NCI-H2081 treated with DMSO at 0.1 percent for 48 hours (cell line): ENCODE results near the gene SPATA2L.
"Not testable (repeated sequence)": the region's sequence is repeated elsewhere in the genome, so short reads cannot be mapped to it uniquely, and the experiment has no call there.

Source experiments
- DNase-seq: peaks from one replicate; lab custom pipeline; 2025; lab: John Stamatoyannopoulos, UW

Gene SPATA2L

DNA sequence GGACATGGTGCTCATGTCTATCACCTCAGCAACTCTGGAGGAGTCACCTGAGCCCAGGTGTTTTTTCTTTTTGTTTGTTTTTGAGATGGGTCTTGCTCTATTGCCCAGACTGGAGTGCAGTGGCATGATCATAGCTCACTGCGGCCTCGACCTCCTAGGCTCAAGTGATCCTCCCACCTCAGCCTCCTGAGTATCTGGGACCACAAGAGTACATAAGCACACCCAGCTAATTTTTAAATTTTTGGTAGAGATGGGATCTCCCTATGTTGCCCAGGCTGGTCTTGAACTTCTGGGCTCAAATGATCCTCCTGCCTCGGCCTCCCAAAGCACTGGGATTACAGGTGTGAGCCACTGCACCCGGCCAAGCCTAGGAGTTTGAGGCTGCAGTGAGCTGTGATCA is 11.9 kb downstream of the SPATA2L start:
- DNase-seq: not testable (repeated sequence)

DNA sequence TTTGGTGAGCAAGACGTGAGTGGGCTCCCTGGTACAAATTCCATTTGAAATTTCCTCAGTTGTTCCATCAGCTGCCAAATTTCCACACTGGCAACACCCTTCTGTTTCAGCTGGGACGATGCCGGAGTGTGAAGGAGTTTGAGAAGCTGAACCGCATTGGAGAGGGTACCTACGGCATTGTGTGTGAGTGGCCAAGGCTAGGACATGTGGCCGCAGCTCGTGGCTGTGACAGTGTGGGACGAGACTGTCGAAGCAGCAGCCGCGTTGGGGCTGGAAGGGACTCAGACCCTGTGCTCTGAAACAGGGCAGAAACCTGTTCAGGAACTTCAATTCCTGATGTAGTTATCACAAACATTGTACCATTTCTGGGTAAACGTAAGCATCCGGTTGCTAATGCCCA is 12.4 kb downstream of the SPATA2L start:
- no peak for DNase-seq

DNA sequence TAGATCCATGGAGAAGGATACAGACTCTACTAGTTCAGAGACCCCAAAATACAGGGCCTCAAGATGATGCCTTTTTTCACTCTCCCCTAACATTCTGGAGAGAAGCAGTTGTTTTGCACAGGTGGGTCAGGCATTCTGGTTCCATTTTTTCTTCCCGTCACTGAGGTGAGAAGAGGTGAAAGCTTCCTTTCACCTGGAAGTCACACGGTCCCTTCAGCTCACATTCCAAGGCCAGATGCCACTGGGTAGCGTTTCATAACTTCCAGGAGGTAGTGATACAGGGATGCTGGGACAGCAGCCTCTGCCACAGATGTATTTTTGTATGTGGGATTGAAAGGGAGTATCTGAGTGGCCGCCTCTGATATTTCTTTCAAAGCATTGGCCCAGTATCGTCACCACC is 13.1 kb downstream of the SPATA2L start:
- DNase-seq: no peak

DNA sequence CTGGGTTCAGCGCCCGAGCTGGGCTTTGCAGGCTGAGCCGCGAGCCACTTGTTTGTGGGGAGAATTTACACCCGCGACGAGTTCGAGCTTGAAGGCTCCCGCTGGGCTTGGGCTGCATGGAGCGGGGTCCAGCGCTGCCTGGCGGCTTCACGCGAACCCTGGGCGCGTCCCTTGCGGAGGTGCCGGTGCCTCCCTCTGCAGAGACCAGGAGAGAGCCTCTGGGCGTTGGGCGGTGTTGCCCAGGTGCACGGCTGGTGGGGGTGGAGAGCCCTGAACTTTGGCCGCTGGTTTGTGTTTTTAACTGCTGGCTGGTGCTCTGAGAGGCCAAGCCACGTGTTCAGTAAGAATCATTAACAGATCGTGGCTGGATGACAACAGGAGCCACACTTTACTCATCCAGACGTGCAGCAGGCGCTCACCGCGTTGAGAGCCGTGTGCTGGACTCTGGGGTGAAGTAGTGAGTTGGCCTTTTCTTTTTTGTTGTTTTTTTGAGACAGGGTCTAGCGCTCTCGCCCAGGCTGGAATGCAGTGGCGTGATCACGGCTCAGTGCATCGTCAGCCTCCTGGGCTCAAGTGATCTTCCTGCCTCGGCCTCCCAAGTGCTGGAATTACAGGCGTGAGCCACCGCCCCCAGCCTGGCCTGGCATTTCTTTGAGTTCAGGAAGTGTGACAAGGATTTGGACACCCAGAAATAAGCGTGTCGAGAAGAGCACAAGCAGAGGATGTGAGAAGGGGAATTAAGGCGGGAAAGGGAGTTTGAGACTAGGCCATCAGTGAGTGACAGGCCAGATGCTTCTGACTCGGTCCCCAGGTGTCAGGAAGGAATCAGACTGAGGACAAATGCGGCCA is 14.2 kb downstream of the SPATA2L start:
- no peak for DNase-seq

DNA sequence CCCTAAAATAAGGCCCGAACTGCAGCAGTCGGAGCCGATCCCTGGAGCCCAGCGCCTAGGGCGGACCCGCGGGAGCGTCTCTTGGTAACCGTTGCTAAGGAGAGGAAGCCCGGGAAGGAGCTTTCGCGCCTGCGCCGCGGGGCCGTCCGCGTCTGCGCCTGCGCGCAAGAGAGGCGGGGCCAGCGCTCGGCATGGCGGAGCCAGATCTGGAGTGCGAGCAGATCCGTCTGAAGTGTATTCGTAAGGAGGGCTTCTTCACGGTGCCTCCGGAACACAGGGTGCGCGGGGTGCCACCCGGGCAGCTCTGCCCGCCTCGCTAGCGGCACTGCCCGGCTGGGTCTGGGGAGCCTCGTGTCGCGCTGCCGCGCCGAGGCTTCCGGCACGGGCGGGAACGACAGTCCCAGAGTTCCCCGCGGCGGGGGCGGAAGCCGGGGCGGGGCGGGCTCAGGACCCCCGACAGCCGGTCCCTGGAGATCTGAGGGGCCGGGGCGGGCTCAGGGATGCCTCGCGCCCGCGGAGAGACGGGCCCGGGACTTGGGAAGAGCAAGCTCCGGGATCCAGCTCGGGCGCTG is 14.9 kb downstream of the SPATA2L start, which contains the start of gene CDK10:
TSS of gene CDK10 (plus strand) at position 170 of the 572 bp plus-strand sequence. CDS start at position 192, 22 bp downstream.
- DNase-seq: no peak

DNA sequence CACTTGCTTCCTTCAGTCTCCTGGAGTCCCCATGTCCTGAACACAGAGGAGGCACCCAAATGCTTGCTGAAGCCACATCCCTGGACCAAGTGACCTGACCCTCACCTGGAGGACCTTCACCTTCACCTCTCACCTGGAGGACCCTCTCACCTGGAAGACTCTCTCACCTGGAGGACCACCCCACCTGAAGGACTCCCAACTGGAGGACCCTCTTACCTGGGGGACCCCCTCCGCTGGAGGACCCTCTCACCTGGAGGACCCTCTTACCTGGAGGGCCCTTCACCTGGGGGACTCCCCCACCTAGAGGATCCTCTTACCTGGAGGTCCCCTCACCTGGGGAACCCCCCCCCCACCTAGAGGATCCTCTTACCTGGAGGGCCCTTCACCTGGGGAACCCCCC is 15.6 kb downstream of the SPATA2L start:
- no peak for DNase-seq

DNA sequence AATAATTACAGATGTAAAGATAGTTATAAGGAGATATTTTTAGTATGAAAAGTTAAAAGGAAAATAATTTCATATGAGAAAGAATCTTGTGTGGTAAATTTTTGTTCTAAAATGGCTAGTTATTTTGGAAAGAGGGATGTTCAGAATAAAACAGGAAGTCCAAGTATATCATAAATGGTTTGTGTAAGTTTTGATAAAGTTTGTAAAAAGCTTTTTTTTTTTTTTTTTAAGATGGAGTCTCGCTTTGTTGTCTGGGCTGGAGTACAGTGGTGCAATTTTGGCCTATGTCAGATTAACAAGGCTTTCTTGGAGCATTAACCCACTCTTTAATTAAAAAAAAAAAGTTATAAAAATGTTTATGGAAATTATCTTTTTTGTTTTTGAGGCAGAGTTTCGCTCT is 23.2 kb downstream of the SPATA2L start:
- no peak for DNase-seq

DNA sequence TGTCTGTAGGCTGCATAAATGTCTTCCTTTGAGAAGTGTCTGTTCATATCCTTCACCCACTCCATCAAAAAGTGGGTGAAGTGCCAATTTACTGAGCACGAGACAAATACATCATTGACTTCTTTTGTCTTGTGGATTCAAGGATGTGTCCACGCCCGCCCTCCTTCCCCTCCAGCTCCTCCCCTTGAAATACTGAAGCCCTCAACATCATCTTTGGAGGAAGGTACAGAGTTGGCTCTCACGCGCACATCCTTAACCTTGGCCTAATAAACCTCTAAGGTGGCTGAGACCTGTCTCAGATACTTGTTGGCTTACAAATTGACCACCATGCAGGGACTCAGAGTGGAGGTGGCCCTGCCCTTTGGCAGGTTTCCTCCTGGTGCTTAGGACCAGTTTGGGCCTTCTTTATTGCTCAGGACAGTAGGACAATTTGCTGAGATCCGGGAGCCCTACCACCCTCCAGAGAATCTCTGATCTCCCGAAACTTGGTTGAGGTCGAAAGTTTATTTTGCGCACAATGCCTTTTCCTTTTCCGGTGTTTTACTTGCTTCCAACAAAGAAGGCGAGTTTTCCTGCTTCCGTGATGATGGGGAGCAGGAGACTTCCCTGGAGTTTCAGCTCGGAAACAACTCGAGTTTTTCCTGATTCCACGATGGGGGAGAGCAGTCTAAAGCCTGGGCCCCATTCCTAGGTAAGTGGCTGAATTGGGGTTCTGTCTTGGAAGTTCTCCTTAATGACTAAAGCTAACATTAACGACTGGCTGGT is 29.1 kb downstream of the SPATA2L start:
- no peak for DNase-seq

DNA sequence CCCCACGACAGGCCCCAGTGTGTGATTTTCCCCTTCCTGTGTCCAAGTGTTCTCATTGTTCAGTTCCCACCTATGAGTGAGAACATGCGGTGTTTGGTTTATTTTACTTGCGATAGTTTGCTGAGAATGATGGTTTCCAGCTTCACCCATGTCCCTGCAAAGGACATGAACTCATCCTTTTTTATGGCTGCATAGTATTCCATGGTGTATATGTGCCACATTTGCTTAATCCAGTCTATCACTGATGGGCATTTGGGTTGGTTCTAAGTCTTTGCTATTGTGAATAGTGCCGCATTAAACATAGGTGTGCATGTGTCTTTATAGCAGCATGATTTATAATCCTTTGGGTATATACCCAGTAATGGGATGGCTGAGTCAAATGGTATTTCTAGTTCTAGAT is 29.9 kb downstream of the SPATA2L start:
- DNase-seq: not testable (repeated sequence)

DNA sequence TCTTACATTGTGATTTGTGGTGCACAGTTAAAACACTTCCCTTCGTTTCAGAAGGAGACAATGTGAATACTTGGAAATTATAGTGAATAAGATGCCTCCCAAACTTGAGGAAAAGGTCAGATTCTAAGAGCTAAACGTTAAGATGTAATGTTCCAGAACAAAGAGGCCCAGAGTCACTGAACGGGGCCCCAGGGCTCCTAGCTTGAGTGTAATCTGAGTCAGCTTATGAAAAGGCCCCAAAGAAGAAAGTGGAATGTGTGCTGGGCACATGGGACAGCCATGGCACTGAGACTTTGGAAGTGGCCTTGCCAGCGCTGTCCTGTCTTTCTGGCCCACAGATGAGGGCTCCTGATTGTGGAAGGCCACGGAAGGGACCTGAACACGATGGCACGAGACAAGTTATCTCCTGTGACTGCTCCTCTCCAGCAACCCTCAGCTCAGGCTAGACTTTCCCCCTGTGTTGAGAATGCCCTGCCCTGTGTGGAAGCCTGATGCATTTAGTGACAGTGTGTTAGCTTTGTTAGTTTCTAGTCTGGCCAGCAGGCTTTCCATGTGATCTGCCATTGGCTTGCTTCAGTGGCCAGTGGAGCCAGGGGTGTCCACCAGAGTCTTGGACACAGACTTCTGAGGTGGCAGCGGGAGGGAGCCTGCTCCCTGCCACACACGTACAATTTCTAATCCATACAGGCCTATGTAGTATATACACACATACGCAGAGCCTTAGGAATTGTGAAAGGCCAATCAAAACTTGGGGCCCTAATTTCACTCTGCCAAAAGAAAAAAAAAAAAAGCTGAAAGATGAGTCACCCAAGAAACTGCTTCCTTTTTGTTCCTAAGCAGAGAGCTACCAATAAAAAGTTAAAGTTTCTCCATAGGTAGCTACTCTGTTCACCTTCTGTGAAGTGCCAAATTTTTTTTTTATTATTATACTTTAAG is 30.7 kb downstream of the SPATA2L start:
- DNase-seq: no peak

DNA sequence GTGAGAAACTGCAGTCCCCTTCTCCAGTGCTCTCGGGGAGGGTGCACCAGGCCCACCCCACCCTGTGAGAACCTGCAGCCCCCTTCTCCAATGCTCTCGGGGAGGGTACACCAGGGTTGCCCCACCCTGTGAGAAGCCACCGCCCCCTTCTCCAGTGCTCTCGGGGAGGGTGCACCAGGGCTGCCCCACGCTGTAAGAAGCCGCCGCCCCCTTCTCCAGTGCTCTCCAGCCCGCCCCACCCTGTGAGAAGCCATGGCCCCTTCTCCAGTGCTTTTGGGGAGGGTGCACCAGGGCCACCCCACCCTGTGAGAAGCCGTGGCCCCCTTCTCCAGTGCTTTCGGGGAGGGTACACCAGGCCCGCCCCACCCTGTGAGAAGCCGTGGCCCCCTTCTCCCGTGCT is 31.8 kb downstream of the SPATA2L start:
- no peak for DNase-seq

DNA sequence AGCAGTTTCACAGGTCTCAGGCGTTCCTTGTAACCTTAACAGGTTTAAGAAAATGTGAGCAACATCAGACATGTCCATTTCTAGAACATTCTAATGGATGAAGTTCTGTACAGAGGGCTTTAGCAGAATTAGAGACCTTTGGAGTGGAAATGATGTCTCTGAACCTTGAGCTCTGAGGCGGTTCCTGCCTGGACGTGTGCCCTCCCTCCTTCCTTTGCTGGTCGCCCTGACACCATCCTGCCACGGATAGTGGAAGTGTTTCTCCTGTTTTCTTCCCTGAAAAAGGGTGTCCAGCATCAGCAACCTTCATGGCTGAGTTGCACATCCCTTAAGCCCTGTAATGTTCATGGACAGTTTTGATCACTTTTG is 32.7 kb downstream of the SPATA2L start:
- DNase-seq: no peak

DNA sequence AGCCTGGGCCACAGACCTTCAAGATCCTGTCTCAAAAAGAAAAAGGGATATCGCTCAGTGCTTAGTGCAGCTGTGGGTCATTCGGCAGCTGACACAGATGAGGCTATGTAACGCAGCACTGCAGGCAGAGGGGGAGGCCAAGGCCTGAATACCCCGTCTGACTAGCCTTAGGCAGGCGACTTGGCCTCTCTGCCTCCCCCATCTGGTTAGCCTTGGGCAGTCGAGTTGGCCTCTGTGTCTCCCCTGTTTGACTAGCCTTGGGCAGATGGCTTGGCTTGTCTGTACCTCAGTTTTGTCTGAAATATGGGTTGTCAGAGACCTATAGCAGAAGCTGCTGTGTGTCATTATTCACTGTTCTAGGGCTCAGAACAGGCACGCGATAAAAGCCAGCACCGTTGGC is 33.9 kb downstream of the SPATA2L start:
- DNase-seq: no peak

DNA sequence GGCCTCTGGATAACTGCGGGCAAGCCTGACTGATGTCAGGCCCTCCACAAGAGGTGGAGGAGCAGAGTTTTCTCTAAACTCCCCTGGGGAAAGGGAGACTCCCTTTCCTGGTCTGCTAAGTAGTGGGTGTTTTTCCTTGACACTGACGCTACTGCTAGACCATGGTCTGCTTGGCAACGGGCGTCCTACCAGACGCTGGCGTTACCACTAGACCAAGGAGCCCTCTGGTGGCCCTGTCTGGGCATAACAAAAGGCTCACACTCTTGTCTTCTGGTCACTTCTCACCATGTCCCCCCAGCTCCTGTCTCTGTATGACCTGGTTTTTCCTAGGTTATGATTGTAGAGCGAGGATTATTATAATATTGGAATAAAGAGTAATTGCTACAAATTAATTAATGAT is 34.5 kb downstream of the SPATA2L start:
- not testable (repeated sequence) for DNase-seq

DNA sequence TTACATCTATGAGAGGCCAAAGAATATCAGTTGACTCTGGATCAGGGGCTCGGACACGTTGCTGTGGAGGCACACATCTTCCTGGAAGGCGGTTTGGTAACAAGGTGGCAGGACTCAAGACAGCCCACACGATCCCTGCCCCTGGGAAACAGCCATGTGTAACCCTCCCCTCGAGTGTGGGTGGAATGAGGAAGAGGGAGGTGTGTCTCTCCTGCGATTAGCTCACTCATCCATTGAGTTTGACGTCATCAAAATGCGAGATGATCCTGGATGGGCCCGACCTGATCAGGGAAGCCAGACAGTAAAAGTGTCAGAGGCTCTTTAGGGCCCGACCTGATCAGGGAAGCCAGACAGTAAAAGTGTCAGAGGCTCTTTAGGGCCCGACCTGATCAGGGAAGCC is 37.3 kb downstream of the SPATA2L start:
- DNase-seq: not testable (repeated sequence)

DNA sequence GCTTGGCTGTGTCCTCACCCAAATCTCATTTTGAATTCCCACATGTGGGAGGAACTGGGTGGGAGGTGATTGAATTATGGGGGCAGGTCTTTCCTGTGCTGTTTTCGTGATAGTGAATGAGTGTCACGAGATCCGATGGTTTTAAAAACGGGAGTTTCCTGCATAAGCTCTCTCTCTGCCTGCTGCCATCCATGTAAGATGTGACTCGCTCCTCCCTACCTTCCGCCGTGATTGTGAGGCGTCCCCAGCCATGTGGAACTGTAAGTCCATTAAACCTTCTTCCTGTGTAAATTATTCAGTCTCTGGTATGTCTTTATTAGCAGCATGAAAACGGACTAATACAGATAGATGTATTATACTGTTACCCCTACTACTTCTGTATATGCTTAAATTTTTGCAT is 40.3 kb downstream of the SPATA2L start:
- no peak for DNase-seq

DNA sequence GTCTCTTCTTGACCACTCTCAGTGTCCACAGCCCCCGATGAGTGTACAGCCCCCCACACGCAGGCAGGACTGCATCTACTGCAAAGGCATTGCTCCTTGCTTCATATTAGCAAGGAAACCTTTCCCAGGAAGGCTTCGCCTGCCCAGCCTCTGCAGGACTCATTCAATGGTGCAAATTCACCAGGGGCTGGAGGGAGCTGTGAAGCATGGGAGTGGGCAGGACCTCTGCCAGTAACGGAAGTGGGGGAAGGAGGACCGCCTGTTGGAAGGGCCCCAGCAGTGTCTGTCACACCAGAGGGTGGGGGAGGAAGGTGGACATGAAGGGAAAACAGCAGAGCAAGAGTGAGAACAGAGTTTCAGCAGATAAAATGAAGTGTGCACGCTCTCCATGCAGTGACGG is 41.4 kb downstream of the SPATA2L start:
- DNase-seq: no peak

DNA sequence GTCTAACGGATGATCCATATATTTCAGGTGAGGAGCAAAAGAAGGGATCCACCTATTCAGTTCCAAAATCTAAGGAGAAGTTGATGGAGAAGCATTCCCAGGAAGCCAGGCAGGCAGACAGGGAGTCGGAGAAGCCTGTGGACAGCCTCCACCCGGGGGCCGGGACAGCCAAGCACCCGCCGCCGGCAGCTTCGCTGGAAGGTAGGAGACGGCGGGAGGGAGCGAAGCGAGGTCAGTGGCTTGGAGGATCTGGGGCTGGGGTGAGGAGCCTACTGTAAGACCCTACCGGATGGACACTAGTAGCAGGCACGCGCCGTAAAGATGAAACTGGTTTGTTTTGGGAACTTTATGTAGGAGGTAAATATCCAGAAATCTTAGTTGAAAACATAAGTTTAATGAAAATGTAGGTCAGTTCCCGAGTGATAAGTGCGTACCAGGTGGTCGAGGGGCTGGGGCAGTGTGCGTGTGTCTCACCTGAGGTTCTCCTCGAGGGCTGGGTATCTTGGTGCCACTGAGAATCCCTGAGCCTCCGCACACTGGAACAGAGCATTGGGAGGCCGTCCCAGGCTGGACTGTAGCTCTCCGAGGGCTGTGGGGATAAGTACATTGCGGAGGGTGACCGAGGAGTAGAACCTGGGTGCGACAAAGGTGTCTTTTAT is 43.2 kb downstream of the SPATA2L start:
- no peak for DNase-seq

DNA sequence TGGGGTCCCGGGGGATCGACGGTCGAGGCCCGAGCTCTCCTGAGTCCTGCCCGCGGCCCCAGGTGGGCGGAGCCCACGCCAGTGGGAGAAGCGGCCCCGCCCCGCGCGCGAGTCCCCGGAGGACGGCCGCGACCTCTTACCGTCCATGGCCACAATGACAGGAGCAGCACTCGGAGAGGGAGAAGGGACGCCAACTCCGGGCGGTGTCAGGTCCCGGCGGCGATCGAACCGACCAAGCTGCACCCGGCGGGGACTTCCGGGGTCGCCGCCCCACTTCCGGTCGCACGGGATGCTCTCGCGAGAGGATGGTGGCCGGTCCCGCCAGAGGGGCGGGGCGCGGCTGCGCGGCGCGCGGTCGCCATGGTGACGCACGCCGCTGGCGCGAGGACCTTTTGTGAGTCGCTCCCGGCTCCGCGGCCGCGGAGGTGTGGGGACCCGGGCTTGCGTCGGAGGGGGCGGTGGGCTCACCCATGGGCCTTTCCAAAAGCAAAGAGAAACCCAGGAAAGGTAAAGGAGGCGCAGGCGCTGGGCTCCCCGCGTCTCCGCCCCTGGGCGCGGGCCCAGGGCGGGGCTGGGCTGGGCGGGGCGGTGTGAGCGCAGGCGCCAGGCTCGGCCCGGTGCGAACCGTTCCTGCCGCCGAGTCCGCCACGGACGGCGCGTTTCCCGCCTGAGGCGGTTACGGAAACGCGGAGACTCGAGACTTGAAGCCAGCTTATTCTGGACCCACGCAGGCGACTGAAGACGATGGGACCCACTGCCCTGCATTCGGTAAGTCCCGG is 43.9 kb downstream of the SPATA2L start, which contains the start of the genes CHMP1A and SPATA33:
TSS of gene CHMP1A (minus strand) at position 267 of the 779 bp plus-strand sequence. CDS start at position 147, 120 bp downstream.
TSS of gene SPATA33 (plus strand) at position 395 of the 779 bp plus-strand sequence. CDS start at position 471, 76 bp downstream.
- DNase-seq: peak; percentile 17

DNA sequence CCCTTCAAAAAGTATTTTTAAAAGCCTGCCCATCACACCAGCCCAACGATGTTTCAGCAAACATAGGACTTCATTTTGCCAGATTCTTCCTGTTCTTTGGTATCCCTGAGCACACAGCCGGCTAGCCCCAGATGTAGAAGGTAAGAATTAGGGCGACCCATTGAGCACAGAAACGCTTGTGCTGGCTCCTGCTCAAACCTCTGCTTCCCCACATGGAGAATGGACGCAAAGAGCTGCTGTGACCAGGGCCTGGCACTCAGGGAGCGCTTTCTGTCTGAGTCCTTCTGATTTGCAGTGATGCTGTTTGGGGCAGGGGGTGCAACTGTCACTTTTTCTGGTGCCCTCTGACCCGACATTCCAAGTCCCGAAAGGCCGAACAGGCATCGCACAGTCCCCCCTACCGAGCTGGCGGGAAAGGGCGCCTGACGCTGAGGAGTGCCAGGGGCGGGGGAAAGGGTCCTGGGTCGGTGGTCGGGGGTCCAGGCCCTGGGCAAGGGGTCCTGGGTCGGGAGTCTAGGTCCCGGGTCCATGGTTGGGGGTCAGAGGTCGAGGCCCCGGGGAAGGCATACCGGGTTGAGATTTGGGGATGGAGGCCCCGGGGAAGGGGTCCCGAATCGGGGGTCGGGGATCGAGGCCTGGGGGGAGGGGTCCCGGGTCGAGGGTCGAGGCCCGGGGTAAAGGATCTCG is 44.9 kb downstream of the SPATA2L start:
- no peak for DNase-seq
